HG02970 (cell line): ENCODE measurements around the gene GANAB.
"Not testable (repeated sequence)": the region's sequence is repeated elsewhere in the genome, so short reads cannot be mapped to it uniquely, and the experiment has no call there.

Experiments
- ATAC-seq: cut with Tn5 transposase; IDR thresholded peaks from one replicate; pipeline ENCODE4 v1.9.1; 2021; ENCODE audit warnings: mild to moderate bottlenecking, moderate library complexity, moderate number of reproducible peaks; ENCODE audit not compliant: unreplicated experiment, low FRiP score

The GANAB gene

DNA sequence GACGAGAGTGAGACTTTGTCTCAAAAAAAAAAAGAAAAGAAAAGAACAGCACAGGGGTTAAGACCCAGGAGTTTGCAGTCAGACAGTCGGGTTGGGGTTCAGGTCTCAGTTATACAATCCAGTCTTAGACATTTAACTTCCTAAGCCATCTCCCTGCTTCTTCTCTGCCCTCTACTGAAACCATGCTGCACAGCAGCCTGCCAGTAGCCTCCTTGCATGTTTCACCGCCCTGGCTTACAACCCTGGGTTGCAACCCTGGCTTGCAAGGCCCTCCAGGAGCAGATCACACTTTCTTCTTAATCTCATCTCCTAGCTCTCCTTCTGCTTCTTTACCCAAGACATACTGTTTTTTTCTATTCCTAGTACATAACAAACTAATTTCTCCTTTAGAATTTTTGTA, 18.7 kb downstream of the GANAB start:
- ATAC-seq = no peak

DNA sequence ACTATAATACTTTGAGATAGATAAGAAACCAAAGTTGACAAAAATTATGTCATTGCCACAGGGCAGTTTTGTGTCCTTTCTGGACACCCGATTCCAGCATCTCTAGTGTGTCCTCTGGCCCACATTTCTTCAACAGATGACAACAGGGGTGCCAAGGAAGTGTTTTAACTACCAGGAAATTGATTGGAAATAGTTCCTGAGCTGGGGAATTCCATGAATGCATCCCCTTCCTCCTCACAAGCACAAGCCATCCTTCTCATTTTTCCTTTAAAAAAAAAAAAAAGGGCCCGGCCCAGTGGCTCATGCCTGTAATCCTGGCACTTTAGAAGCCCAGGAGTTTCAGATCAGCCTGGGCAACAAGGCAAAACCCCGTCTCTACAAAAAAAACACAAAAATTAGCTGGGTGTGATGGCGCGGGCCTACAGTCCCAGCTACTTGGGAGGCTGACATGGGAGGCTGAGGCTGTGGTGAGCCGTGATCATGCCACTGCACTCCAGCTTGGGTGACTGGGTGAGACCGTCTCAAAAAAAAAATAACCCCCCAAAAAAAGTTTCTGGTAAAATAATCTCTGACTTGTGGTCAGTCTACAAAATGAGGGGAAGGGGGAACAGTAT, 23.8 kb downstream of the GANAB start:
- ATAC-seq = no peak

DNA sequence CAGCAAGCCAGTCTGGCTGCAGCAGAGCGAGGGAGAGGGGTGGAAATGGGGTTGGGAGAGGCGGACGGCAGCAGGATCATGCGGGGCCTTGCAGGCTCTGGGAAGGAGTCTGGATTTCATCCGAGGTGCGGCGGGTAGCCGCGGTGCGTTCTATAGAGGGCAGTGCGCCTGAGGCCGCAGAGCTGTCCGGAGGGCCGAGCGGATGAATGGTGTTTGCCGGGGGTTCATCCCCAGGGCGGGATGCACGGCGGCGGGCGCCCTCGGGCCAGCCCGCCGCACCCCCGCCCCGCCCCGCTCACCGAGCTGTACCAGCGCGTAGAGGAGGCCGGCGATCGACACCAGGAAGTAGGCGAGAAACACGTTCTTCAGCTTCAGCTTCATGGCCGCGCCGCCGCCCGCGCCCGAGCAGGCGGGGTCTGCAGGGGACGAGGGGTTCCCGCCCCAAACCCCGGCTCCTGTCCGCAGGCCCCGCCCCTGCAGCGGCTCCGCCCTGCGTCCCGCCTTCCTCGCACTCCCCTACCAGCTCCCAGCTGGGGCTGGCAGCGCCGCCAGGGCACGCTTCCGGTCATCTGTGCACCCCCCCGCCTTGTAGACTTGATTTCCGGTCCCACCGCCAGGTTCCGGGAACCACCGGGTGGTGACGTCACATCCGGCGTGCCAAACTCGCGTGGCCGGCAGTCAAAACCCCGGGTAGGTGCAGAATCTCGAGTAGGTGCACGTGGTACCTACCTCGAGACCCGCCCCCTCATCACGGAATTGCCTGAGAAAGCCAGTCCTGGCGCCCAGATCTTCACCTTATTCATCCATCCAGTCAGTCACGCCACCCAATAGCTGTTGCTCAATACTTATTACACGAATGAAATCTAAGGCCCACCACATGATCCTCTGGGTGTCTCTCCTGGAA, 24.6 kb downstream of the GANAB start, which contains the start of gene B3GAT3:
TSS of gene B3GAT3 (minus strand) at position 420 of the 904 bp plus-strand sequence. CDS start at position 381, 39 bp downstream.
- peak; percentile 93 for ATAC-seq

DNA sequence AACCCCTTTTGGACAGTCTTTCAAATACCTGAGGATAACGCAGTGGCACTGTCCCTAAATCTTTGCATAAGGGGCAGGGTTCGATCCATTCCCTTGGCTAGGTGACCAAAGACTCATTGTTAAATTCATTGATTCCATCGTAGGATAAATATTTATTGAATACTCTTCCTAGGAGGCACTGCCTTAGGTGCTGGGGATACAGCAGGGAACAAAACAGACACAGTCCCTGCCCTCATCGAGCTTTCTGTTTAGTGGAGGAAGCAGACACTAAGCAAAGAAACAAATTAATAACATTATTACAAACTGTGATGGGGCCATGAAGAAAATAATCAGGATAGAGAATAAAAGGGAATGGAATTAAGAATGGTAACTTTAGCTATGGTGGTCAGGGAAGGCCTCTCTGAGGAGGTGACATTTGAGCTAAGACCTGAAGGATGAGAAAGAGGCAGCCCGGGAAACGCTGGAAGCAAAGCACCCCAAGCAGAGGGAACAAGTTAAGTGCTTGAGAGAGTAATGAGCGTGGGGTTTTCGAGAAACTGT, 25.3 kb downstream of the GANAB start:
- ATAC-seq = no peak

DNA sequence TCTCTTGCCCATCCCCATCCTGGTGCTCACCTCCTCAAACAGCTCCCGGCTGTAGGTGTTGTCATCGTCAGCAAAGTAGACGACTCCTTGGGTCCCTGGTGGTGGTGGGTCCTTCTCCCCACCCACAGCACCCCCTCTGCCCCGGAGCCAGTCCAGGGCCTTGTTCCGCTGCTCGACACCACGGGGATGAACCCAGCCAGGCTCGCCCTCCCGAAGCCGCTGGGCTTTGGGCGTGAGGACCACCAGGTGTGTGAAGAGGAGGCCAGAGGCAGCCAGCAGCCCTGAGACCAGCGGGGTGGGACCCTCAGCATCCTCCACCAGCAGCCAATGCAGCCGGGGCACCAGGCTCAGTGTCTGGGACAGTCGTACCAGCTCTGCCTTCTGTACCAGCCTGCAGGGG, 29.5 kb downstream of the GANAB start:
- not testable (repeated sequence) for ATAC-seq

DNA sequence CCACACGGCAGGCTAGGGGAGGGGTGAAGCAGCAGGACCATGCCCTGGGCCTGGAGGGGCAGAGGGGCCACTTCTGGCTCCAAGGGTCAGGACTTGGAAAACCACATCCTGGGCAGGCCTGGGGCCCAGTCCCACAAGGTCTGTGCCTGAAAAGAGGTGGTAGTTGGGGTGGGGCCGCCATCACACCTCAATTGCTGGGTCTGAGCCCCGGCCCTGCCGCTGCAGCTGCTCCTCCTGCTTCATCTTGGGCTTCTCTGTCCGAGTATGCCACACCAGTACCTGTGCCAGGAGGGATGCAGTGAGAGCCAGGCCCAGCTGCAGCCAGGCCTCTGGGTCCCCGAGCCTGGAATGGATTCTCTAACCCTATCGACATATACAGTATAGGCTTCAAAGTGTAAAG, 30.9 kb downstream of the GANAB start:
- no peak for ATAC-seq

DNA sequence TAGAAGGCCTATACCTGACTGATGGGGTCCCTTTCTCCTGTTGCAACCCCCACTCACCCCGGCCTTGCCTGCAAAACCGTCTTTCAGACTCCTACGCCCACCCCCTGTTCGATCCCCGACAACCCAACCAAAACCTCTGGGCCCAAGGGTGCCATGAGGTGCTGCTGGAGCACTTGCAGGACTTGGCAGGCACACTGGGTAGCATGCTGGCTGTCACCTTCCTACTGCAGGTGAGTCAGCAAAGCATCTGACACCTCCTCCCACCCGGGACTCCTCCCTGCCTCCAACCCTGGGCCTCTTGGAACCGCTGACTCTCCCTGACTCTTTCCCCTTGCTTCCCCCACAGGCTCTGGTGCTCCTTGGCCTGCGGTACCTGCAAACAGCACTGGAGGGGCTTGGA, 32.1 kb downstream of the GANAB start:
- ATAC-seq = no peak

DNA sequence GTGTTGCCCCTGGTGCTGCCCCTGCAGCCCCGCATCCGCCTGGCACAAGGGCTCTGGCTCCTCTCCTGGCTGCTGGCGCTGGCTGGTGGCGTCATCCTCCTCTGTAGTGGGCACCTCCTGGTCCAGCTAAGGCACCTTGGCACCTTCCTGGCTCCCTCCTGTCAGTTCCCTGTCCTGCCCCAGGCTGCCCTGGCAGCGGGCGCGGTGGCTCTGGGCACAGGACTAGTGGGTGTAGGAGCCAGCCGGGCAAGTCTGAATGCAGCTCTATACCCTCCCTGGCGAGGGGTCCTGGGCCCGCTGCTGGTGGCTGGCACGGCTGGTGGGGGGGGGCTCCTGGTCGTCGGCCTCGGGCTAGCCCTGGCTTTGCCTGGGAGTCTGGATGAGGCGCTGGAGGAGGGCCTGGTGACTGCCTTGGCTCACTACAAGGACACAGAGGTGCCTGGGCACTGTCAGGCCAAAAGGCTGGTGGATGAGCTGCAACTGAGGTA, 33.1 kb downstream of the GANAB start:
- no peak for ATAC-seq

DNA sequence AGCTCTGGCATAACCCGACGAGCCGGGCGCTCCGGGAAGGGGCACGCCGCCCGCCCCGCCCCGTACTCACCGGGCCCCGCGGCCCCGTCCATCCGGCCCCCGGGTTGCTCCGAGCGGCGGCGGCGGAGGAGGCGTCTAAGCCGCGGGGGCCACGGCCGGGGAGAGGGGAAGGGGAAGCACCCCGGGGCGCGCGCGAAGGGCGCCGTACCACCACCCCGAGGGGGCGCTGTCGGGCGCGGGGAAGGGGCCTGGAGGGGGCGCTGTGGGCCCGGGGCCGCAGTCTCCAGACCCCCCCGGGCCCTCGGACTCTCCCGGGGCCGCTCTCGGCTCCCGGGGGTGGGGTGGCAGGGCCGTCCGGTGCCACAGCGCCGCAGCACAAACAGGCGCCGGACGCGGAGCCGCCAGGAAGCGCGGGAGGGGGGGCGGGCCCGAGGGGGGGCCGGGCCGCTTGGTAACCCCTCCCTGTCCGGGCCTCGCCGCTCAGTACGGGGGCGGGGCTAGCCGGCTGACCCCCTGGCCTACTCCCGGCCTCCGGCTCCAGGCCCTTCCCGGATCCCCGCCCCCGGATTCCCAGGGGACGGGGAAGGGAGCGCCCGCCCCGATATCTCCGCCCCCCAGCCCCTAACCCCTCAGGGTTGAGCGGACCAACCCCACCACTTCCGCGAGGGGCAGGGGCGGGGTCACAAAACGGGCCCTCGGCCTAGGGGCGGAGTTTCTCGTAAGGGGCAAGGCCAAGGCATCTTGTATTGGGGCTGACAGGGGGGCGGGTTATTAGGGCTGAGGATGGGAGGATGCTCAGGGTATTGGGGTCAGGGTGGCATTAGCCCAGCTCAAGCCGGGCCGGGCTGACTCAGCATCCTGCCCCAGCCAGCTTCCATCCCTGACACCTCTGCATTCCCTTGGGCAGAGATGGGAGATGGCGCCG, 33.8 kb downstream of the GANAB start, which contains the start of the genes EML3 and ROM1:
TSS of gene EML3 (minus strand) at position 410 of the 925 bp plus-strand sequence. CDS start at position 92, 318 bp downstream.
TSS of gene ROM1 (plus strand) at position 892 of the 925 bp plus-strand sequence. CDS start at position 917, 25 bp downstream.
- peak; percentile 61 for ATAC-seq

DNA sequence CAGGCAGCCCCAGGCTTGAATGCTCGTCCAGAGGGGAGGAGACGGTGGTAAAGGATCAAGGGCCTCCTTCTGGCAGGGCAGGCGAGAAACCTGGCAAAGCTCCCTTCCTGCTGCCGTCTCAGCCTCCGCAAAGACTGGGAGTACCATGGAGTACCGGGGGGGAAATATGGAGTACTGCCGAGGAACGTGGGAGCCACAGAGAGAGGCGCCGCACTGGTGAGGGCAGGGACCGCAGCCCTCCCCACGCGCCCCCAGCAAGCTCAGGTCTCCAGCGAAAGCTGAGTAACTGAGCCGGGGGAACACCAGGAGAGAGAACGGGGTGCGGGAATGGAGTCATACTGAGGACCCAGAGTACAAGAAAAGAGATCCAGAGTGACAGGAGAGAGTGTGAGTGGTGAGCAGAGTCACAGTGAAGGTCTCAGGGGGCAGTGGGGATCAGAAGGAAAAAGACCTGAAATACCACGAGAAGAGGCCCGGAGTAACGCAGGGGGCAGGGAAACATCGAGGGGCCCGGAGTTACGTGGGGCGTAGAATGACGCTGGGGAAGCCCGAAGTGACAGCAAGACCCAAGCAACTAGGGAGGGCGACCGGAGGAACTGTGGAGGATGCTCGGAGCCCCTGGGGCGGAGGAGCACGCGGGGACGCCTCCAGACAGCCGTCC, 34.6 kb downstream of the GANAB start:
- ATAC-seq = peak; percentile 10

DNA sequence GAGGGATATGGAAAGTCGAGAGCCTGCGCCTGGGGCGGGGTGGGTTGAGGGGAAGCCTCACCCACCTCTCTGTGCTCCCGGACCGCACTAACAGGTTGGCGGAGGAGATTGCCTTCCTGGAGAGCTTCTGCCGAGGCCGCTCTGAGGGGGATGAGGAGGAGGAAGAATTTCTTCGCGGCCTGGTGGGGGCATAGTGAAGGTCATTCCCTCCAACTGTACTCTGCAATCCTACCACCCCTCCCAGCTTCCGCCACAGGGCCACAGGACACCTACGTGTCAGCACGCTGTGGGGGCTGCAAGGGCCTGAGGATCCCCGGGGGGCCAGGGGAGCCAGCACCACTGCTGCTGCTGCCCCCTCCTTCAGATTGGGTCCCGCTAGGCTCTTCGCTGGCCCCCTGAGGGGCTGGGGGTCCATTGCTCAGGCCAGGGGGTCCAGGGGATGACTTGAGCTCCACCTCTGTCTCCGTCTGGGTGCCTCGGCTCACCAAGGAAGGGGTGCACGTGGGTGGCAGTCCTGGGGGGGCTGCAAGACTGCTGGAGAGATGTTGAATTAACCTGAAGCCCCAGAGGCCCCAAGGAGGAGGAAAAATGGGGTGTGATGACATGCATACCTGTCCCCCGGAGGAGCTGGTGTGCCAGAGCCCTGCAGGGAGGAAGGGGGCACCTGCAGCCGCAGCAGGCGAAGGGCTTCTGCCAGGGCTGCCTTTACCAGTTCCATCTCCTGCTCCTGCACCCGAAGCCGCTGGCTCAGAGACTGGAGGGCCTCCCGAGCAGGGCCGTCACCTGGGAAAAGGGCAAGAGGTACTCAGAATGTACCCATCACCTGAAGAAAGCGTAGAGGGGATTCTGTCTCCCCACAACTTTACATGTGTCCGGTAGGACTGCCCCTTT, 35.4 kb downstream of the GANAB start:
- no peak for ATAC-seq

DNA sequence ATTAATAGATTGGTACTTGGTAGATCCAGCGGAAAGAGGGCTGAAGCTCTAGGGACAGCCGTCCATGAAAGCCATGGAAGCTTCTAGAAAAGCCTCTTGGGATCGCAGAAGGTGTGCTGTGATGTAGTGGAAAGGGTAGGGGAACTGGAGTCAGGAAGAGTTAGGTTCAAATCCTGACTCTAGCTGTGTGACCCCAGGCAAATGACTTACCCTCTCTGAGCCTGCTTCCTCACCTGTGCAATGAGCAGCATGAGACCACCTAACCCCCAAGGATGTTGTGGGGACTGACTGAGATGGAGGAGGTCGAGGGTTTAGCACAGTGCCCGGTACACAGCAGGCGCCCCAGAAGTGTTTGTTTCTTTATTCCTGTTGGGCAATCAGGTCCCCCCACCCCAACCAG, 36.0 kb downstream of the GANAB start:
- ATAC-seq = no peak

DNA sequence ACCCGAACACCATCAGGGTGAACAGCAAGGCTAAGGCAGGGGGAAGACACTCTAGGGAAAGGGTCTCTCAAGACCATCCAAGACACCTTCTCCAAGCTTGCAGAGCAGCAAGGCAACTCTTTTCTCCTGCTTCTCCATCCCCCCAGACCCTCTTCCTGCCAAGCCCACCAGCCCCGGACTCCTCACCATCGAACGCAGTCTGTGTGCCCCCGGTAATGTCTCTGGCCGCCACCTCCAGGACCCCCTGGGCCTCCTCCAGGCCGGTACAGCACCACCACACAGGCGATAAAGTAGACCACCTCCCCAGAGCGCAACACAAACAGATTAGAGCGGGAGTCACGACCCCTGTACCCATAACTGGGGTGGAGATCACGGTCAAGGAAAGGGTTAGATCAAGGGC, 37.6 kb downstream of the GANAB start:
- no peak for ATAC-seq

DNA sequence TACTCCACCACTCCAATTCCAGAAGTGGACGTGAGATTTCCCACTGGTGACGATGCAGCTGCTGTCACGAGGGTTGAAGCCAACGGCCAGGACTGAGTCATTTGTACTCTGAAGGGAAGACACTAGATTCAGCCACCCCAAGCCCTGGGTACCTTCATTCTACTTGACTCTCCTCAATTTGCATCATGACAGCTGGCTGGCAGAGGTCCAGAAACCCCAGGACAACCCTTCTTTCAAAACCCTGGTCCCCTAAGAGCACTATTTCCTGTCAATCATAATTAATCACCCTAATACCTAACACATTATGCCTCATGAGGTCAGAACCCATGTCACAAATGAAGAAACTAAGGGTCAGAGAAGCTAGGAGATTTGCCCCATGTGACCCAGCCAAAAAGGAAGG, 38.7 kb downstream of the GANAB start:
- ATAC-seq = no peak

DNA sequence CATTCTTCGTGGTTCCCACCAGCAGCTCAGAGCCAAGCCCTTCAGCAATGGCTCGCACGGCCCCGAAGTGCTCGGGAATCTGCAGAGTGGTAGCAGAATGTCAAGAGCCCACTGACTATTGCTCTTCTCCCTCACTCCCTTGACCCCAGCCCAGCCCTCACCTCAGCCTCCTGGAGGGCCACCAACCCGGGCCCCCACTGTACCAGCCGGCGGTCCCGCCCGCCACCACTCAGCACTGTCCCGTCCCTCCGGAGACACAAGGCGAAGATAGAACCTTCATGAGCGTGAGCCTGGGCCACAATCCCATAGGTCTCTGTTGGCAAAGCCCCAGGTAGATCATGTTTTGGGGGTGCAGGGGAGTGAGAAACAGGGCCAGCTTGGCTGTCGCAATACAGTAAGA, 40.5 kb downstream of the GANAB start:
- ATAC-seq = no peak

DNA sequence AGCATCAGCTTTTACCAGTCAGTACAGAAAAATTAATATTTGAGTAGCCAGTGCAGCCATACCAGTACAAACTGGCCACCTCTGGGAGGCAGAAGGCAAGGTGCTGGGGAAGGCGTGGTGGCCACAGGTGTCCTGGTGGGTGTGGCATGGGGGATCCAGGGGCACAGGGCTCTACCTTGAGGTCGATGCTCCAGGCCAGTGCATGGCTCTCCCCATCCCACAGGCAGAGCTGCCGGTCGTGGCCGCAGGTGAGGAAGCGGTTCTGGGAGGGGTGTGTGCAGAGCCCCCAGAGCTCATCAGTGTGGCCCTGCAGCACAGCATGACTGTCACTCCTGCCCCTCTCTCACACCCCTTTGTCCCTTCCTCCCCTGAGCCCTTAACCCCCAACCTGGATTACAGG, 40.9 kb downstream of the GANAB start:
- ATAC-seq = no peak

DNA sequence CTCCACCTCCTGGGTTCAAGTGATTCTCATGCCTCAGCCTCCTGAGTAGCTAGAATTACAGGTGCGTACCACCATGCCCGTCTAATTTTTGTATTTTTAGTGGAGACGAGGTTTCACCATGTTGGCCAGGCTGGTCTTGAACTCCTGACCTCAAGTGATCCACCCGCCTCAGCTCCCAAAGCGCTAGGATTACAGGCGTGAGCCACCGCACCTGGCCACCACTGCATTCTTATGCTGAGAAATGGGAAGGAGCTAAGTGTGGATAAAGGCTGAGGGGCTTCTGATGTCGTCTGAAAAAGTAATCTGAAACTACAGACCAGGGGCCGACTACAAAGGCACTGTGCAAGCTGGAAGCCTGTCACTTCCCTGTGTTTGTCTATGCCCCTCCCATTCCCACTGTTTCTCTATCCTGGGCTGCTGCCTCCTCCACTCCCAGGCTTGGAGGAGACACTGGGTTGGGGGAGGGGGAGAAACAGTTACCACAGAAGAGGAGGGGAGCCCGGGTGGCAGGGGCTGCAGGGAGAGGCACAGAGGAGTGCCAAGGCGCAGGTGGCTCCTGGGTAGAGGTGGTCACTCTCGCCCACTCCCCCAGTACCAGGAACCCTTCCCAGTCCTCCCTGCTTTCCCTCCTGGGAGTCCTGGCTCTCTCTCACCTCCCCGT, 41.8 kb downstream of the GANAB start:
- ATAC-seq = no peak

DNA sequence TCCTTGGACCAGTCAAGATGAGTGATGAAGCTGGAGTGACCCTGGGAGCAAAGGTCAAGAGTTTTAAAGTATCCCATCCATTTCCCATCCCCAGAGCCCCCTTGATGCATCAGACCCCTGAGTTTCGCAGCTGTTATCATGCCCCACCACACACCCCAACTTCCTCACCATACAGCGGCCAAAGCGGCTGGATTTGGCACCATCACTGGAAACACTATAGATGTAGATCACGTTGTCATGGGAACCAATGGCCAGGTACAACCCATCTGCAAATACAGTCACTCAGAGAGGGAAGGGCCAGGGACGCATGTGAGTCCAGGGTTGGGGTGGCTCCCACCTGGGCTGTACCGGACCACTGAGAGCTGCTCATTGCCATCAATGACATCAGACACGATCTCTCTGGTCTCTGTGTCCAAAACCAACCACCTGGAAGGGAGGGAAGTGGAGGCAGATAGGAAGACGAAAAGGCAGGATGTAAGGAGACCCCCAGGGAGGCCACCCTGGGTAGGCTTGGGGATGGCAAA, 42.6 kb downstream of the GANAB start:
- ATAC-seq = no peak
